Suprapubic skin (tissue), 3 donors: Measurements from ENCODE around the gene PHYH.

Experiments
- CTCF ChIP-seq, 2 donors: fragments of 200-600 bp in 1 of 2; fragments of 450-650 bp in 1 of 2; sonication (generic) in 1 of 2; IDR thresholded peaks; one replicate each; pipeline ENCODE4 v1.5.1; 2016 to 2019; ENCODE audit warnings: antibody characterized with exemption in 2 of 2, mild to moderate bottlenecking in 1 of 2, moderate library complexity in 1 of 2
- EP300 ChIP-seq: sonication (generic); formaldehyde crosslinking; IDR thresholded peaks from one replicate; pipeline ENCODE4 v1.6.1; 2017; ENCODE audit warnings: antibody characterized with exemption

DNA sequence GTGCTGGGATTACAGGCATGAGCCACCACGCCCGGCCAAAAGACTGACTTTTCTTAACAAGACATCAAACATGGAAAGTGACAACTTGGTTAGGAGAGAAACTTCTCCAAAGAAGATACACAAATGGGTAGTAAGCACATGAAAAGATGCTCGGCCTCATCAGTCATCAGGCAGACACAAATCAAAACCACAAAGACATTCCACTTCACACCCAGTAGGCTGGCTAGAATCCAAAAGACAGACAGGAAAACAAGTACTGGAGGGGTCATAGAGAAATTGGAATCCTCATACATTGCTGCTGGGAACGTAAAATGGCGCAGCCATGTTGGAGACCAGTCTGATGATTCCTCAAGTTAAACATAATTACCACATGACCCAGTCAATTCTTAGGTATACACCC is 31.8 kb upstream of the PHYH start:
- TF ChIP-seq CTCF (IDR thresholded peaks at IDR 0.05) (no peak), EP300 (no peak)
